PFSK-1 (cell line): ENCODE results near the gene MGST2.

Experiments
- FOXP2 ChIP-seq: optimal IDR thresholded peaks from 2 replicates; pipeline ENCODE3; 2011; ENCODE audit warnings: borderline replicate concordance, control low read depth, inconsistent platforms; ENCODE audit not compliant: insufficient read depth; ENCODE audit errors: extremely low read length, extremely low read depth
- POLR2AphosphoS5 ChIP-seq: IDR thresholded peaks from 2 replicates; pipeline ENCODE4 v1.6.1; 2012; ENCODE audit warnings: low read depth, mild to moderate bottlenecking, control low read depth, low read length, moderate library complexity
- SIN3A ChIP-seq: IDR thresholded peaks from 2 replicates; pipeline ENCODE4 v1.6.1; 2012; ENCODE audit warnings: mild to moderate bottlenecking, low read length, moderate library complexity, borderline replicate concordance; ENCODE audit not compliant: insufficient read depth
- TAF1 ChIP-seq: IDR thresholded peaks from 2 replicates; pipeline ENCODE4 v1.6.1; 2012; ENCODE audit warnings: low read length, control low read depth, borderline replicate concordance; ENCODE audit not compliant: insufficient read depth
- TF ChIP-seq, protein P1 (sequence below), 2 experiments: IDR thresholded peaks; 2 replicates each; pipeline versions ENCODE4 v1.6.1 to v1.8.0; 2011 to 2012; ENCODE audit warnings: low read depth in 2 of 2, low read length in 2 of 2, control low read depth in 1 of 2, inconsistent platforms in 1 of 2, mild to moderate bottlenecking in 1 of 2, moderate library complexity in 1 of 2; ENCODE audit not compliant: insufficient read depth in 1 of 2

MGST2 gene

DNA sequence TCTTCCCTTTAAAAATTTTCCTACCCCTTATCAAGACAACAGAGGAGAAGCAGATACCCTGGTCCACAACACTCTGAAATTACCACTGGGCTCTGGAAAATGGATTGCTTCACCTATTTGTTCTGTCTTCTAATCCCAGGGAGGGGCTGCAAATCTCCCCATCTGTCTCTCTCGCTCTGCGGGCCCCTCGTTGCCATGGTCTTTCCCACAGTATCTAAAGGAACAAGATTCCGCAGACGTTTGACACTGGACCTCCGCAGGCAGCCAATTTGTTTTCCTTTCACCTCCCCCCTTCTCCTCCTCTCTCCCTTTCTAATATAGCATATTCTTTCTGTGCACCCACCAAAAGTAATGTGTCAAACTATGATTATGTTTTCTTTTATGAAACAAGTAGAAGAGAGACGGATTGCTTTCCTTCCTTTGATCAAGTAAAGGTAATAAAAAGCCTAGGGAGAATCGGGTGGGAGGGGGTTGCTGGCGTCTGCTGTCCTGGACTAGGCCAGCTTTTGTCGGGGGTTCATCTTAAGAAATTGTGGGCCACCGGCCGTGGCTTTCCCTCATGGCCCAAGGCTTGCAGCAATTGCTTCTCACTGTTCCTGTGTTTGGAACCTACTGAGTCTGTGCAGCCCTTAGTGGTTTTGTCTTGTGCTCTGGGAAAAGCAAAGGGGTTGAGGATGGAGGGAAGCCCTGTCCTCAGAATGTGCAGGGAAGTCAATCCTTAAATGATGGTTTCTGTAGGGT is 81.0 kb downstream of the MGST2 start:
- TF ChIP-seq, protein P1, sequence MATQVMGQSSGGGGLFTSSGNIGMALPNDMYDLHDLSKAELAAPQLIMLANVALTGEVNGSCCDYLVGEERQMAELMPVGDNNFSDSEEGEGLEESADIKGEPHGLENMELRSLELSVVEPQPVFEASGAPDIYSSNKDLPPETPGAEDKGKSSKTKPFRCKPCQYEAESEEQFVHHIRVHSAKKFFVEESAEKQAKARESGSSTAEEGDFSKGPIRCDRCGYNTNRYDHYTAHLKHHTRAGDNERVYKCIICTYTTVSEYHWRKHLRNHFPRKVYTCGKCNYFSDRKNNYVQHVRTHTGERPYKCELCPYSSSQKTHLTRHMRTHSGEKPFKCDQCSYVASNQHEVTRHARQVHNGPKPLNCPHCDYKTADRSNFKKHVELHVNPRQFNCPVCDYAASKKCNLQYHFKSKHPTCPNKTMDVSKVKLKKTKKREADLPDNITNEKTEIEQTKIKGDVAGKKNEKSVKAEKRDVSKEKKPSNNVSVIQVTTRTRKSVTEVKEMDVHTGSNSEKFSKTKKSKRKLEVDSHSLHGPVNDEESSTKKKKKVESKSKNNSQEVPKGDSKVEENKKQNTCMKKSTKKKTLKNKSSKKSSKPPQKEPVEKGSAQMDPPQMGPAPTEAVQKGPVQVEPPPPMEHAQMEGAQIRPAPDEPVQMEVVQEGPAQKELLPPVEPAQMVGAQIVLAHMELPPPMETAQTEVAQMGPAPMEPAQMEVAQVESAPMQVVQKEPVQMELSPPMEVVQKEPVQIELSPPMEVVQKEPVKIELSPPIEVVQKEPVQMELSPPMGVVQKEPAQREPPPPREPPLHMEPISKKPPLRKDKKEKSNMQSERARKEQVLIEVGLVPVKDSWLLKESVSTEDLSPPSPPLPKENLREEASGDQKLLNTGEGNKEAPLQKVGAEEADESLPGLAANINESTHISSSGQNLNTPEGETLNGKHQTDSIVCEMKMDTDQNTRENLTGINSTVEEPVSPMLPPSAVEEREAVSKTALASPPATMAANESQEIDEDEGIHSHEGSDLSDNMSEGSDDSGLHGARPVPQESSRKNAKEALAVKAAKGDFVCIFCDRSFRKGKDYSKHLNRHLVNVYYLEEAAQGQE (IDR thresholded peaks at IDR 0.05; ENCODE audit: insufficient read depth in 1 of 2, low read depth in 2 of 2, low read length in 2 of 2) = no peak
- TF ChIP-seq FOXP2 (no peak), SIN3A (no peak), POLR2AphosphoS5 (no peak), TAF1 (no peak)

DNA sequence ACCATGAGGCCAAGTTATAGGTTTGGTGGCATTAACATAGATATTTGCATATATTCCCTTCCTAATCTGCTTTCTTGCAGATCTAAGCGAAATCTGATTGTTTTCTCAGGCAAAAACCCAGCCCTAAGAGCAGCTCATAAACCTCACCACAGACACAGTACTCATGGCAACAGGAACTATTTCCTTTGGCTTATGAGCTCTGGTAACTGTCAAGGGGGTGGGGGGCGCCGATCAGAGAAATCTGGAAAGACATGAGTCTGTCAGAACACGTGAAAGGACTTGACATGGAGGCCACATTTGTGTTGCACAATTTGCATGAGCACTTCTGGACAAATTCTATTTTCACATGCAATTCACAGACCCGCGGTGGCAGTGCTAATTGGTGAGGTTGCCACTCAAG is 83.7 kb downstream of the MGST2 start:
- TF ChIP-seq FOXP2 (no peak), POLR2AphosphoS5 (no peak)

DNA sequence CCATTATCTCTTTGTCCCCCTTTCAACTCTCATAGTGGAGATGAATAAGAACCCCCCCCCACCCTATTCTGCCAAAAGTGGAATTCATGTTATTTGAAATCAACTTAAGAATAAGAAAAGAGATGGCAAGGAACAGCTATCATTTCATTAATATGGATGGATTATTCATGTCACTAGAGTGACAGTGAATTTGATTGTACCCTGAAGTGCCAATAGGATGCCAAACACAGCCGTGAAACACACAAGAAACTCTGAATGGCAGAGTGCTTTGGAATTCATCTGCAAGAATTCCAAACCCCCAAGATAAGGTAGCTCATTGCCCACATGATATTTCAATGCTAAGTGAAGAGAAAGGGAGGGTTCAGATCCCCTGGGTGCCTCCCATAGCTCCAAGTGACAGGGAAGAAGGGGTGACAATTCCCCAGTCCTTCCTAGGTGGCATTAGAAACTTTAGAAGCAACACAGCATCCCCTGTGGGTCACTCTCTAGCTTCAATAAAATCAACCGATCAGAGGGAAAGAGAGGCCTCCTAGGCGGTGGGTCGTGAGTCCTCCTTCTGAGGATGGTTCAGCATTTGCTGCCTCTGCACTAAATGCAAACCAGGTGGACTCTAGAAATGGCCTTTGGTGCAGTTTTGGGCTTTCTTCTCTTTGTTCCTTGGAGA is 84.3 kb downstream of the MGST2 start:
- TF ChIP-seq SIN3A (no peak), TAF1 (no peak), FOXP2 (no peak), POLR2AphosphoS5 (no peak)
- TF ChIP-seq, protein P1 (IDR thresholded peaks at IDR 0.05; ENCODE audit: insufficient read depth in 1 of 2, low read depth in 2 of 2, low read length in 2 of 2) = no peak

DNA sequence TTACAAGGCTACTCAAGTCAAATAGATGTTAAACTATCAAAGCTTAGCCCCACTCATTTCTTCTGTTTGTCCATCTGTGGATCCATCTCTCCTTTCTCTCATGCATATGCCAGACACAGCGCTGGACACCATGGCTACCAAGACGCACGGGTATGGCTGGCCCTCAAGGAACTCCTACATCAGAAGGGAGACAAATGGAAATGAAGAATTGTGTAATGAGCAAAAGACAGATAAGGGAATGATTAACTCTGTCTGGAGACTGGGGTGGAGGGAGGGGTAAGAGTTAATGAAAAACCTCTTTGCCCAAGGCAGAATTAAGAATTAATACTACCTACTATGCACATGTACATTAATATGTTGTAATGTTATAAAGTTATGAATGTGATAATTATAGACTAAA is 88.1 kb downstream of the MGST2 start:
- TF ChIP-seq POLR2AphosphoS5 = no peak
- no peak for TF ChIP-seq TAF1
- TF ChIP-seq, protein P1 (IDR thresholded peaks at IDR 0.05; ENCODE audit: insufficient read depth in 1 of 2, low read depth in 2 of 2, low read length in 2 of 2) = no peak
- TF ChIP-seq SIN3A = no peak
- no peak for TF ChIP-seq FOXP2
